ENCODE data around the gene SUSD4.

DNA sequence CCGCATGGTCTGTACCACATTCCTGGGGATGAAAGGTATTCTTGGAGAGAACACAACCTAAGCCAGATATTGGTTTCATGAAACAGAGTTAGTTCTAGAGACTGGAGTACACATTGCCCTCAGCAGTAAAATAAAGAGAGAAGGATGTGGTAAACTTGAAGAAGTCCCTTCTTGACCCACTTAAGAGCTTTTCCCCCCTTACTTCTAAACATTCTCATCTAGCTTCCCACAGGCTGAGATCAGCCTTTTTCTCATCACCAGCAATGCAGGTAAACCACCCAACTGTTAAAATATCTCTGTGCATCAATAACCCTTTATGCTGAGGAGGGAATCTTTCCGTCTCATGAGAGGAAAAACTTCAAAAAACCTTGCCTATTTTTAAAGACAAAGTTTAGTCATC, 62.6 kb downstream of the SUSD4 start:
- no peak for TF ChIP-seq POLR2A (IDR thresholded peaks at IDR 0.05)
- TF ChIP-seq, protein P1, sequence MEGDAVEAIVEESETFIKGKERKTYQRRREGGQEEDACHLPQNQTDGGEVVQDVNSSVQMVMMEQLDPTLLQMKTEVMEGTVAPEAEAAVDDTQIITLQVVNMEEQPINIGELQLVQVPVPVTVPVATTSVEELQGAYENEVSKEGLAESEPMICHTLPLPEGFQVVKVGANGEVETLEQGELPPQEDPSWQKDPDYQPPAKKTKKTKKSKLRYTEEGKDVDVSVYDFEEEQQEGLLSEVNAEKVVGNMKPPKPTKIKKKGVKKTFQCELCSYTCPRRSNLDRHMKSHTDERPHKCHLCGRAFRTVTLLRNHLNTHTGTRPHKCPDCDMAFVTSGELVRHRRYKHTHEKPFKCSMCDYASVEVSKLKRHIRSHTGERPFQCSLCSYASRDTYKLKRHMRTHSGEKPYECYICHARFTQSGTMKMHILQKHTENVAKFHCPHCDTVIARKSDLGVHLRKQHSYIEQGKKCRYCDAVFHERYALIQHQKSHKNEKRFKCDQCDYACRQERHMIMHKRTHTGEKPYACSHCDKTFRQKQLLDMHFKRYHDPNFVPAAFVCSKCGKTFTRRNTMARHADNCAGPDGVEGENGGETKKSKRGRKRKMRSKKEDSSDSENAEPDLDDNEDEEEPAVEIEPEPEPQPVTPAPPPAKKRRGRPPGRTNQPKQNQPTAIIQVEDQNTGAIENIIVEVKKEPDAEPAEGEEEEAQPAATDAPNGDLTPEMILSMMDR (IDR thresholded peaks at IDR 0.05), result no peak

Data from adrenal gland (tissue), 5 donors.